SK-N-SH (cell line): ENCODE data around the gene AGO1.

Source experiments
- CHD2 ChIP-seq: fragments of 150-350 bp; IDR thresholded peaks from 2 replicates; pipeline ENCODE4 v1.6.1; 2018; ENCODE audit warnings: low read length; ENCODE audit not compliant: partially characterized antibody
- CTCF ChIP-seq: fragments of 200-600 bp; sonication (generic); IDR thresholded peaks from 2 replicates; pipeline ENCODE4 v1.6.1; 2017; ENCODE audit warnings: antibody characterized with exemption, mild to moderate bottlenecking, moderate library complexity
- EP300 ChIP-seq, 2 experiments: IDR thresholded peaks; 2 replicates each; pipeline versions ENCODE4 v1.4.0 to v1.6.1; 2012; ENCODE audit warnings: borderline replicate concordance in 1 of 2, low read depth in 1 of 2, low read length in 1 of 2
- FOXJ3 ChIP-seq: sonication (generic); formaldehyde crosslinking; IDR thresholded peaks from 2 replicates; pipeline ENCODE4 v1.5.1; 2020; ENCODE audit warnings: mild to moderate bottlenecking, missing genetic modification reagents
- JUND ChIP-seq: IDR thresholded peaks from 2 replicates; pipeline ENCODE4 v1.4.0; 2012
- POLR2AphosphoS5 ChIP-seq: IDR thresholded peaks from 2 replicates; pipeline ENCODE4 v1.6.1; 2012; ENCODE audit warnings: low read depth, low read length
- RAD21 ChIP-seq: IDR thresholded peaks from 2 replicates; pipeline ENCODE4 v1.6.1; 2012; ENCODE audit warnings: mild to moderate bottlenecking, low read length
- REST ChIP-seq: IDR thresholded peaks from 2 replicates; pipeline ENCODE4 v1.6.1; 2012; ENCODE audit warnings: mild to moderate bottlenecking, low read depth, low read length, moderate library complexity
- SMC3 ChIP-seq: IDR thresholded peaks from 2 replicates; pipeline ENCODE4 v1.6.1; 2012; ENCODE audit warnings: low read depth, low read length, improper control_type of control experiment
- TAF1 ChIP-seq: IDR thresholded peaks from 2 replicates; pipeline ENCODE4 v1.6.1; 2012; ENCODE audit warnings: low read depth, mild to moderate bottlenecking, low read length, moderate library complexity, borderline replicate concordance
- USF1 ChIP-seq: IDR thresholded peaks from 2 replicates; pipeline ENCODE4 v1.4.0; 2012; ENCODE audit warnings: low read depth, borderline replicate concordance
- TF ChIP-seq, protein P1 (sequence below): IDR thresholded peaks from 2 replicates; pipeline ENCODE4; 2012
- TF ChIP-seq, protein P2 (sequence below): IDR thresholded peaks from 2 replicates; pipeline ENCODE4 v1.4.0; 2012; ENCODE audit warnings: low read depth

DNA sequence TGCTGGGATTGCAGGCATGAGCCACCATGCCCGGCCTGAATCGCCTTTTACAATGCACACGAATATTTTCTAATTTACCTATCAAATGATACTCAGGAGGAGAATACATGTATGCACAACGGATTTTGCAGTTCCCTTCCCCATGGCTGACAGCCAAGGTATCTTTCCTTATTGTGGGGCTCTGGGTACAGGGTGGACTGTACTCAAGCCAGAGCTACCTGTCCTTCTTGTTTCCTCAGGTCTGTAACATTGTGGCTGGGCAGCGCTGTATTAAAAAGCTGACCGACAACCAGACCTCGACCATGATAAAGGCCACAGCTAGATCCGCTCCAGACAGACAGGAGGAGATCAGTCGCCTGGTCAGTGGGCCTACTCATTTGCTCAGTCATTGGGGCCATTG is 18.2 kb downstream of the AGO1 start:
- TF ChIP-seq, protein P1, sequence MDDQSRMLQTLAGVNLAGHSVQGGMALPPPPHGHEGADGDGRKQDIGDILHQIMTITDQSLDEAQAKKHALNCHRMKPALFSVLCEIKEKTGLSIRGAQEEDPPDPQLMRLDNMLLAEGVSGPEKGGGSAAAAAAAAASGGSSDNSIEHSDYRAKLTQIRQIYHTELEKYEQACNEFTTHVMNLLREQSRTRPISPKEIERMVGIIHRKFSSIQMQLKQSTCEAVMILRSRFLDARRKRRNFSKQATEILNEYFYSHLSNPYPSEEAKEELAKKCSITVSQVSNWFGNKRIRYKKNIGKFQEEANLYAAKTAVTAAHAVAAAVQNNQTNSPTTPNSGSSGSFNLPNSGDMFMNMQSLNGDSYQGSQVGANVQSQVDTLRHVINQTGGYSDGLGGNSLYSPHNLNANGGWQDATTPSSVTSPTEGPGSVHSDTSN: no peak
- TF ChIP-seq CTCF: no peak
- no peak for TF ChIP-seq POLR2AphosphoS5
- TF ChIP-seq RAD21: no peak
- TF ChIP-seq, protein P2, sequence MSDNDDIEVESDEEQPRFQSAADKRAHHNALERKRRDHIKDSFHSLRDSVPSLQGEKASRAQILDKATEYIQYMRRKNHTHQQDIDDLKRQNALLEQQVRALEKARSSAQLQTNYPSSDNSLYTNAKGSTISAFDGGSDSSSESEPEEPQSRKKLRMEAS: no peak
- TF ChIP-seq REST: no peak
- TF ChIP-seq FOXJ3 (CRISPR knock-in tag): no peak
- no peak for TF ChIP-seq CHD2
- TF ChIP-seq JUND: no peak
- TF ChIP-seq TAF1: no peak
- no peak for TF ChIP-seq EP300 (IDR thresholded peaks at IDR 0.05; ENCODE audit: borderline replicate concordance in 1 of 2, low read depth in 1 of 2, low read length in 1 of 2)
- TF ChIP-seq SMC3: no peak
- no peak for TF ChIP-seq USF1
